PC-3 (cell line): Measurements from ENCODE around the gene COL16A1. TPM values are rescaled to one million over a fixed set of nuclear protein-coding genes. Genes with fewer than 3 reads are reported as not detected.

ENCODE experiments used
- ATAC-seq: fragments of 200-7000 bp; cut with Tn5 transposase; 2 replicates; pipeline ENCODE4 v1.9.1; 2020; ENCODE audit warnings: mild to moderate bottlenecking, moderate library complexity
- BruUV-seq: library from RNA; stranded (reverse); fragments of 400-500 nt; replicated peaks from 2 replicates; lab custom pipeline; 2021; lab: Mats Ljungman, UMichigan
- CTCF ChIA-PET: fragments of 300-600 bp; sonication (Branson Sonifier 250); formaldehyde crosslinking; loops from one replicate; lab custom pipeline; 2022; ENCODE audit warnings: antibody characterized with exemption; lab: Charles Lee
- POLR2A ChIA-PET: fragments of 300-600 bp; sonication (Branson Sonifier 250); formaldehyde crosslinking; loops from one replicate; lab custom pipeline; 2022; ENCODE audit warnings: antibody characterized with exemption; ENCODE audit not compliant: unreplicated experiment; lab: Charles Lee
- DNase-seq: peaks from one replicate; pipeline ENCODE4 v3.0.0-alpha.2; 2015
- H2AFZ ChIP-seq: fragments of 300-600 bp; sonication (generic); 2 replicates; pipeline ENCODE4 v1.6.0; 2016; ENCODE audit warnings: antibody characterized with exemption, low read length
- H3F3A ChIP-seq: fragments of 300-600 bp; sonication (generic); one replicate; pipeline ENCODE4 v1.6.0; 2017; ENCODE audit warnings: antibody characterized with exemption, low read length, control low read depth, mild to moderate bottlenecking; ENCODE audit not compliant: unreplicated experiment
- H3K27ac ChIP-seq: fragments of 300-600 bp; sonication (generic); 2 replicates; pipeline ENCODE4 v1.5.1; 2016; ENCODE audit warnings: mild to moderate bottlenecking, low read length
- H3K27me3 ChIP-seq: fragments of 300-600 bp; sonication (generic); 2 replicates; pipeline ENCODE4 v1.6.1; 2016; ENCODE audit warnings: low read length, mixed read lengths
- H3K36me3 ChIP-seq: fragments of 300-600 bp; sonication (generic); 2 replicates; pipeline ENCODE4 v1.6.1; 2016; ENCODE audit warnings: low read depth, mixed run types, low read length, mixed read lengths
- H3K4me1 ChIP-seq: fragments of 300-600 bp; sonication (generic); 2 replicates; pipeline ENCODE4 v1.5.1; 2016; ENCODE audit warnings: low read length; ENCODE audit not compliant: insufficient read depth
- H3K4me2 ChIP-seq: fragments of 300-600 bp; sonication (generic); 2 replicates; pipeline ENCODE4 v1.6.0; 2016; ENCODE audit warnings: low read length
- H3K4me3 ChIP-seq: fragments of 300-600 bp; sonication (generic); 2 replicates; pipeline ENCODE4 v1.5.1; 2016; ENCODE audit warnings: mild to moderate bottlenecking, low read length, mixed read lengths
- H3K79me2 ChIP-seq: fragments of 300-600 bp; sonication (generic); 2 replicates; pipeline ENCODE4 v1.6.1; 2017; ENCODE audit warnings: low read length, mixed read lengths
- H3K9ac ChIP-seq: fragments of 300-600 bp; sonication (generic); 2 replicates; pipeline ENCODE4 v1.6.0; 2016; ENCODE audit warnings: mild to moderate bottlenecking, low read length
- H3K9me2 ChIP-seq: fragments of 300-600 bp; sonication (generic); replicated peaks from 2 replicates; pipeline ENCODE4 v1.6.1; 2016; ENCODE audit warnings: mixed run types, low read length, mixed read lengths
- H3K9me3 ChIP-seq: fragments of 300-600 bp; sonication (generic); 2 replicates; pipeline ENCODE4 v1.6.1; 2016; ENCODE audit warnings: low read length, mixed read lengths
- H4K20me1 ChIP-seq: fragments of 300-600 bp; sonication (generic); 2 replicates; pipeline ENCODE4 v1.6.1; 2016; ENCODE audit warnings: low read length, mixed read lengths
- CTCF ChIP-seq: fragments of 300-600 bp; sonication (generic); conservative IDR thresholded peaks from 2 replicates; pipeline ENCODE4 v1.5.1; 2017; ENCODE audit warnings: antibody characterized with exemption, low read depth, mild to moderate bottlenecking, low read length
- EZH2 ChIP-seq: fragments of 300-600 bp; sonication (generic); IDR thresholded peaks from one replicate; pipeline ENCODE4 v1.6.1; 2017; ENCODE audit warnings: antibody characterized with exemption, mild to moderate bottlenecking, low read length; ENCODE audit not compliant: unreplicated experiment
- EZH2phosphoT487 ChIP-seq: fragments of 300-600 bp; sonication (generic); IDR thresholded peaks from 2 replicates; pipeline ENCODE4 v1.6.1; 2018; ENCODE audit warnings: mild to moderate bottlenecking, antibody characterized with exemption, low read length, borderline replicate concordance
- intact Hi-C: fragments of 100-400 bp; cut with micrococcal nuclease; formaldehyde crosslinking; loops from 2 replicates; pipeline ENCODE4 v1.9.0; 2023
- total RNA-seq: library from RNA; depleted of rRNA; stranded (reverse); fragments of >200 nt; gene quantifications from 2 replicates; pipeline ENCODE4 v1.2.3, GENCODE V29; 2014

COL16A1 gene
- total RNA-seq, 1 experiment from 2014 or later, result 5.0 TPM

DNA sequence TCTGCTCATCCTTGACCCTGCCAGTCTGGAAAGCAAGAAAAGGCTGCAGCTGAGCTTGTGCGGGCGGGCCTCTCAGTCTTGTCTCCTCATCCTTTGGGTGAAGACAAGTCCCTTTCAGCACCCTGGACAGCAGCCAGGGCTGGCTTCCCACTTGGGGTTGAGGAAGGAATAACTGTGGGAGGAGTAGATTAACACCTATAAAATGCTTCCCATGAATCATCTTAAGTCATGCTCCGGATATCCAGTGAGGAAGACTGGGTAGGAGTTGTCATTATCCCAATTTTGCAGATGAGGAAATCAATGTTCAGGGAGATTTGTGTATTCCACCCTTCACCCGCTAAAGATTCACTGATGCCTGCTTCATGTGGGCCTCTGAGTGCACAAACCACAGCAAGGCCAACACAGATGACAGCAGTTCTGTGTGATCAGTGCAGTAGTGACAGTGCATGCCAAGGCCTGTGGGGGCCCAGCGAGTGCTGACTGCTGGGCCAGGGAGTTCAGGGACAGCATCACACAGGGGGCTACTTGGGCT lies 20.1 kb upstream of the COL16A1 start:
- Histone ChIP-seq H4K20me1 (no peaks in the 10 kb centered on the region), H3K36me3 (no peaks in the 10 kb centered on the region), H3K4me3 (no peak overlapping the region), H3K27ac (no peak overlapping the region), H3F3A (no peaks in the 10 kb centered on the region), H3K27me3 (no peaks in the 10 kb centered on the region), H3K9me2 (no peaks in the 10 kb centered on the region), H3K4me2 (no peak overlapping the region), H3K9me3 (no peaks in the 10 kb centered on the region), H3K9ac (no peak overlapping the region), H3K79me2 (no peaks in the 10 kb centered on the region), H3K4me1 (no peaks in the 10 kb centered on the region), H2AFZ (no peak overlapping the region)
- ATAC-seq (peak; percentile 62), DNase-seq (peak; percentile 89)
- TF ChIP-seq EZH2phosphoT487 (no peak), EZH2 (no peak), CTCF (no peak)
- POLR2A ChIA-PET, result no interaction called here
- no TSS peak for BruUV-seq
- intact Hi-C loops, result no loop called here
- CTCF ChIA-PET, result no interaction called here

- peaks cover 38% of the 10 kb centered on the region for H3K4me1 ChIP-seq
- no peaks in the 10 kb centered on the region for H3K9me2 ChIP-seq
- POLR2A ChIA-PET, result no interaction called here
- H3F3A ChIP-seq, result no peaks in the 10 kb centered on the region
- TF ChIP-seq EZH2 (no peak), CTCF (no peak), EZH2phosphoT487 (no peak)
- no peak for ATAC-seq
- no peaks in the 10 kb centered on the region for H3K9me3 ChIP-seq
- no peak overlapping the region for H3K27ac ChIP-seq
- H3K9ac ChIP-seq, result no peak overlapping the region
- no peak overlapping the region for H3K4me3 ChIP-seq
- CTCF ChIA-PET, result no interaction called here
- intact Hi-C loops, result no loop called here
- H3K36me3 ChIP-seq, result no peaks in the 10 kb centered on the region
- H3K79me2 ChIP-seq, result no peaks in the 10 kb centered on the region
- no peaks in the 10 kb centered on the region for H3K27me3 ChIP-seq
- DNase-seq, result no peak
- no peak overlapping the region for H3K4me2 ChIP-seq
- no peak overlapping the region for H2AFZ ChIP-seq
- BruUV-seq, result no TSS peak
- no peaks in the 10 kb centered on the region for H4K20me1 ChIP-seq
Measured at GRCh38 chr1:31718327-31718897, 14.6 kb upstream of the COL16A1 start.

DNA sequence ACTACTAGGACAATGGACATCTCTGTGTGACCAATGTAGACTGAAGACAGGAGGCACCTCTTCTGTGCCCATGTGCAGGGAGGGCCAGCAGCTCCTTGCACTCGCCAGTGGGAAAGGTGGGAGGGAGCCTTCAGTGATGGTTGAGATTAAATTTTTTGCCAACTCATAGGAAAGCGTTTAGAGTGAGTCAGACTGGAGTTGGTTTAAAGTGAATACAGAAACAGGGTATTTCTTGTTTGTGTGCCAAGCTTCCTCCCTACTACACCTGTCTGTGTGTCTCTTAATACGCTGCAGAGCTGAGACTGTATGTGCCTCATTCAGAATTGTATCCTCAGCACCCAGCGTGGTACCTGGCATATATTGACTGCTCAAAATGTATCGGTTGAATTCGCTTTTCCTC lies 13.5 kb upstream of the COL16A1 start:
- POLR2A ChIA-PET, result no interaction called here

More for the DNA sequence above, 13.5 kb upstream of the COL16A1 start:
- TF ChIP-seq EZH2 (no peak), CTCF (no peak), EZH2phosphoT487 (no peak)
- Histone ChIP-seq H3K79me2 (no peaks in the 10 kb centered on the region), H4K20me1 (no peaks in the 10 kb centered on the region), H3K4me3 (no peak overlapping the region), H3K4me1 (peaks cover 49% of the 10 kb centered on the region), H2AFZ (no peak overlapping the region), H3K9me3 (no peaks in the 10 kb centered on the region), H3K36me3 (no peaks in the 10 kb centered on the region), H3K27me3 (no peaks in the 10 kb centered on the region), H3K27ac (peak overlapping the region; percentile 36), H3K4me2 (peak overlapping the region; percentile 24), H3K9ac (no peak overlapping the region), H3K9me2 (no peaks in the 10 kb centered on the region), H3F3A (no peaks in the 10 kb centered on the region)
- intact Hi-C loops, result no loop called here
- ATAC-seq, result no peak
- CTCF ChIA-PET, result interaction anchor here (0.6 to 1.3 kb wide), 6 partner anchors 43 to 248 kb away, joined by 3 to 6 read pairs (median 4); no protein-coding TSS in a partner anchor
- DNase-seq, result peak; percentile 80
- no TSS peak for BruUV-seq
